H1 (cell line): ENCODE results near the gene MXD4. TPM values are rescaled to one million over a fixed set of nuclear protein-coding genes. Genes with fewer than 3 reads are reported as not detected.

ENCODE experiments used
- CTCF ChIA-PET: fragments of 300-600 bp; sonication (Branson Sonifier 250); formaldehyde crosslinking; loops from one replicate; lab custom pipeline; 2021; ENCODE audit not compliant: partially characterized antibody; lab: Charles Lee
- POLR2A ChIA-PET: fragments of 300-600 bp; sonication (Branson Sonifier 250); formaldehyde crosslinking; loops from one replicate; lab custom pipeline; 2021; ENCODE audit warnings: inconsistent platforms; ENCODE audit not compliant: partially characterized antibody; lab: Charles Lee
- DNase-seq, 2 experiments: peaks; one replicate each; pipeline versions ENCODE4 v3.0.0 to v3.0.0-alpha.2; 2010 to 2022; ENCODE audit warnings: low spot score in 2 of 2, low read depth in 1 of 2, mixed read lengths in 1 of 2
- FAIRE-seq: peaks from 2 replicates; lab custom pipeline; 2011; peaks lifted over from hg19 to GRCh38; lab: Jason Lieb, UNC
- H2AFZ ChIP-seq: 2 replicates; pipeline ENCODE4 v1.8.1; 2012; ENCODE audit warnings: low read length, inconsistent platforms
- H2AK5ac ChIP-seq: 2 replicates; pipeline ENCODE4 v1.6.1; 2013; ENCODE audit warnings: low read depth, low read length
- H2BK120ac ChIP-seq: replicated peaks from 2 replicates; pipeline ENCODE3; 2013; ENCODE audit warnings: low read depth, low read length, inconsistent platforms
- H2BK12ac ChIP-seq: 2 replicates; pipeline ENCODE4 v1.6.1; 2013; ENCODE audit warnings: low read depth, low read length
- H2BK15ac ChIP-seq: 2 replicates; pipeline ENCODE4 v1.6.1; 2013; ENCODE audit warnings: low read length
- H2BK20ac ChIP-seq: 2 replicates; pipeline ENCODE4 v1.6.1; 2013; ENCODE audit warnings: low read length
- H2BK5ac ChIP-seq: 2 replicates; pipeline ENCODE4 v1.6.1; 2013; ENCODE audit warnings: low read depth, low read length
- H3K14ac ChIP-seq: 2 replicates; pipeline ENCODE4 v1.6.1; 2013; ENCODE audit warnings: inconsistent platforms; ENCODE audit not compliant: insufficient read length
- H3K18ac ChIP-seq: 2 replicates; pipeline ENCODE4 v1.6.1; 2013; ENCODE audit warnings: low read length; ENCODE audit errors: extremely low read depth
- H3K23ac ChIP-seq: 2 replicates; pipeline ENCODE4 v1.6.1; 2013; ENCODE audit warnings: inconsistent platforms; ENCODE audit not compliant: insufficient read length
- H3K23me2 ChIP-seq: 2 replicates; pipeline ENCODE4 v1.6.1; 2013; ENCODE audit warnings: low read depth, low read length
- H3K27ac ChIP-seq: 2 replicates; pipeline ENCODE4 v1.6.1; 2011; ENCODE audit warnings: low read depth, low read length, inconsistent platforms
- H3K27me3 ChIP-seq, 4 experiments: replicated peaks in 1 of 4; 1 replicate in 1 of 4; 2 replicates in 3 of 4; pipeline versions ENCODE4 v1.6.1 to v1.8.1; 2011 to 2013; ENCODE audit warnings: low read length in 3 of 4, mild to moderate bottlenecking in 3 of 4, inconsistent platforms in 2 of 4, mixed read lengths in 2 of 4, moderate library complexity in 1 of 4; ENCODE audit not compliant: control insufficient read depth in 3 of 4, insufficient read depth in 3 of 4; ENCODE audit errors: extremely low read depth in 1 of 4
- H3K36me3 ChIP-seq, 4 experiments: 2 replicates each; pipeline versions ENCODE4 v1.6.1 to v1.8.1; 2011 to 2013; ENCODE audit warnings: mild to moderate bottlenecking in 4 of 4, low read length in 3 of 4, moderate library complexity in 2 of 4, control low read depth in 1 of 4, inconsistent platforms in 1 of 4; ENCODE audit not compliant: insufficient read depth in 4 of 4, control insufficient read depth in 2 of 4
- H3K4ac ChIP-seq: replicated peaks from 2 replicates; pipeline ENCODE3; 2013; ENCODE audit warnings: low read length, low read depth, mixed read lengths, inconsistent platforms; ENCODE audit not compliant: insufficient read length
- H3K4me1 ChIP-seq, 4 experiments: replicated peaks in 1 of 4; 1 replicate in 1 of 4; 2 replicates in 3 of 4; pipeline versions ENCODE4 v1.6.1 to v1.8.1; 2011 to 2013; ENCODE audit warnings: low read length in 3 of 4, inconsistent platforms in 2 of 4, mixed read lengths in 1 of 4; ENCODE audit not compliant: insufficient read depth in 4 of 4, control insufficient read depth in 3 of 4
- H3K4me2 ChIP-seq, 2 experiments: 2 replicates each; pipeline versions ENCODE4 v1.6.1 to v1.8.1; 2011 to 2013; ENCODE audit warnings: low read depth in 2 of 2, low read length in 2 of 2, control low read depth in 1 of 2, inconsistent platforms in 1 of 2, mild to moderate bottlenecking in 1 of 2; ENCODE audit not compliant: insufficient read depth in 1 of 2
- H3K4me3 ChIP-seq, 4 experiments: fragments of 200-600, 300-600 bp in 1 of 4; sonication (generic), shearing (Covaris generic), sonication (Bioruptor Twin) in 1 of 4; 2 replicates each; pipeline versions ENCODE4 v1.5.1 to v1.8.1; 2011 to 2016; ENCODE audit warnings: low read length in 4 of 4, low read depth in 3 of 4, control low read depth in 2 of 4, inconsistent platforms in 2 of 4, mild to moderate bottlenecking in 2 of 4, mixed read lengths in 1 of 4, moderate library complexity in 1 of 4; ENCODE audit not compliant: insufficient read depth in 2 of 4; ENCODE audit errors: extremely low read depth in 1 of 4
- H3K56ac ChIP-seq: replicated peaks from 2 replicates; pipeline ENCODE3; 2013; ENCODE audit warnings: low read depth, mild to moderate bottlenecking, mixed read lengths, low read length, inconsistent platforms; ENCODE audit not compliant: insufficient read length
- H3K79me1 ChIP-seq: 2 replicates; pipeline ENCODE4 v1.6.1; 2013; ENCODE audit warnings: low read depth, low read length, control low read depth
- H3K79me2 ChIP-seq, 2 experiments: 2 replicates each; pipeline versions ENCODE4 v1.6.1 to v1.8.1; 2012 to 2013; ENCODE audit warnings: low read length in 2 of 2, mild to moderate bottlenecking in 2 of 2, inconsistent platforms in 1 of 2; ENCODE audit not compliant: insufficient read depth in 2 of 2, control insufficient read depth in 1 of 2
- H3K9ac ChIP-seq, 4 experiments: replicated peaks in 1 of 4; 1 replicate in 1 of 4; 2 replicates in 3 of 4; pipeline versions ENCODE4 v1.6.1 to v1.8.1; 2011 to 2013; ENCODE audit warnings: low read depth in 3 of 4, low read length in 3 of 4, control low read depth in 2 of 4, mild to moderate bottlenecking in 2 of 4, moderate library complexity in 2 of 4, inconsistent platforms in 1 of 4; ENCODE audit errors: extremely low read depth in 1 of 4
- H3K9me3 ChIP-seq, 2 experiments: 2 replicates each; pipeline versions ENCODE4 v1.6.1 to v1.8.1; 2012 to 2013; ENCODE audit warnings: mild to moderate bottlenecking in 2 of 2, moderate library complexity in 2 of 2, control low read depth in 1 of 2, inconsistent platforms in 1 of 2, low read depth in 1 of 2, low read length in 1 of 2, mixed read lengths in 1 of 2; ENCODE audit not compliant: insufficient read depth in 2 of 2
- H4K20me1 ChIP-seq, 2 experiments: replicated peaks in 1 of 2; 2 replicates each; pipeline versions ENCODE3 to v1.8.1; 2011 to 2013; ENCODE audit warnings: inconsistent platforms in 2 of 2, low read length in 2 of 2, mild to moderate bottlenecking in 1 of 2; ENCODE audit not compliant: insufficient read depth in 2 of 2, control insufficient read depth in 1 of 2
- H4K5ac ChIP-seq: 2 replicates; pipeline ENCODE4 v1.6.1; 2013; ENCODE audit warnings: low read length, low read depth, mixed read lengths, inconsistent platforms; ENCODE audit not compliant: insufficient read length
- H4K8ac ChIP-seq: 2 replicates; pipeline ENCODE4 v1.8.0; 2013; ENCODE audit warnings: mild to moderate bottlenecking, moderate library complexity, low read length, inconsistent platforms; ENCODE audit not compliant: insufficient read depth; ENCODE audit errors: extremely low read depth
- H4K91ac ChIP-seq: replicated peaks from 2 replicates; pipeline ENCODE3; 2013; ENCODE audit warnings: low read length, mixed read lengths, inconsistent platforms; ENCODE audit not compliant: insufficient read length
- WGBS, 2 experiments: shearing (Covaris generic) in 1 of 2; methylation state at CpG; one replicate each; pipeline versions ENCODE4 v1.1.6 to v1.1.7; 2013 to 2015; ENCODE audit warnings: low lambda C conversion rate in 2 of 2, mixed read lengths in 2 of 2, inconsistent platforms in 1 of 2, low coverage in 1 of 2, missing lambda C conversion rate in 1 of 2; ENCODE audit not compliant: insufficient replicate concordance in 2 of 2, insufficient coverage in 1 of 2, insufficient read length in 1 of 2; ENCODE audit errors: extremely low coverage in 1 of 2, missing lambda C conversion rate in 1 of 2; 5-methylcytosine and 5-hydroxymethylcytosine counted together
- polyA plus RNA-seq, 7 experiments: library from polyadenylated mRNA; depleted of rRNA in 3 of 7; stranded (reverse) in 5 of 7; unstranded in 2 of 7; fragments of >200 nt in 5 of 7; fragments of 200-250 nt in 2 of 7; gene quantifications; 1 replicate in 5 of 7; 2 replicates in 1 of 7; 4 replicates in 1 of 7; pipeline versions ENCODE4 v1.2.1 to v1.2.3, GENCODE V29; 2011 to 2013; ENCODE audit warnings: missing spikeins in 2 of 7, mixed read lengths in 2 of 7
- total RNA-seq: library from RNA; stranded (reverse); fragmentation: NEBNext Ultra II Directional; extraction: Animal tissue kit (Norgen Biotek cat#: 25700); gene quantifications from 2 replicates; pipeline ENCODE4 v1.2.1, GENCODE V29; 2021

The MXD4 gene
- total and polyA plus RNA-seq, 2 of the 8 experiments (the other 6 are each of a cell fraction or from before 2014, with no cell fraction given) = 18.0 to 20.8 TPM

DNA sequence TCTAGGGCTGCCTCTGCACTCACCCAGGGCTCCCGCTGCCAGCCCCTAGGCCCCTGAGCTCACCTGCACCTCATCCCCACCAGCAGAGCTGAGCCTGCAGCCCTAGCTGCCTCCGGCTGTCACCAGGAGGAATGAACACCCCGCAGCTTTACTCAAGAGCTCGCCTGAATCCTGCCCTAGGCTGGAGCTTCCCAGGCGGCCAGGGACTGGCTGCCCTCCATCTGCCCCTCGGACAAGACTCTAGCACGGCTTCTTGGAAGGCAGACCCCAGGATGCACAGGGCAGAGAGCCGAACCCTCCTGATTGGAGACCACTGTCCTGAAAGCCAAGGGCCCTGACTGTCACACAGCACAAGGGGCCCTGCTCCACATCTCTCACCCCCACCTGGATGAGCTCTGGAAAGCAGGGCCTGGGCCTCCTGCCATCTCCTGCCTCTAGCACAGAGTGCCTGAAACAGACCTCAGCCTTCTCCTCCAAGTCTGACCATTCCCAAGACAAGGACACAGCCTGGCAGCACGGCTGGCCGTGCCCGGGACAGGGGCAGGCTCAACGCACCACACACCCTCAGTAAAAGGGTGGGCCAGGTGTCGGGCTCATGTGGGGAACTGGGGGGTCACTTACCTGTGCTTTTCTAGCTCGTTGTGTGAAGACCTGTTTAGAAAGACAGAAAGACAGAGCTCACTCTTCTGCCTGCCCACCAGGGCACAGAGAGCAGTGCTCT is 4.4 kb downstream of the MXD4 start:
- H4K20me1 ChIP-seq = peaks cover 0 to 9% of the 10 kb centered on the region in 2 experiments

More for the DNA sequence above, 4.4 kb downstream of the MXD4 start:
- H3K4me2 ChIP-seq = no peak overlapping the region
- no peaks in the 10 kb centered on the region for H3K79me1 ChIP-seq
- H2AFZ ChIP-seq = no peak overlapping the region
- CTCF ChIA-PET = interaction anchor here (0.7 to 2.0 kb wide), 6 partner anchors 8 to 158 kb away, joined by 3 to 6 read pairs (median 4); no protein-coding TSS in a partner anchor
- H3K4me1 ChIP-seq = peaks cover 0 to 5% (median 3%) of the 10 kb centered on the region in 4 experiments; a peak in 4 of 7 replicates
- H3K9me3 ChIP-seq = no peaks in the 10 kb centered on the region
- H3K79me2 ChIP-seq = no peaks in the 10 kb centered on the region
- H3K9ac ChIP-seq = no peak overlapping the region
- H2BK120ac ChIP-seq = no peak overlapping the region
- H3K4me3 ChIP-seq = no peak overlapping the region
- no peak overlapping the region for H3K56ac ChIP-seq
- no peak overlapping the region for H2BK5ac ChIP-seq
- no peak overlapping the region for H3K4ac ChIP-seq
- no peak for FAIRE-seq
- H3K36me3 ChIP-seq = no peaks in the 10 kb centered on the region; a peak in 1 of 8 replicates
- DNase-seq = peak in 1 of 2 experiments; percentile 38
- POLR2A ChIA-PET = no interaction called here
- no peak overlapping the region for H4K91ac ChIP-seq
- H3K23ac ChIP-seq = no peak overlapping the region
- no peak overlapping the region for H3K18ac ChIP-seq
- H2BK15ac ChIP-seq = no peak overlapping the region
- no peaks in the 10 kb centered on the region for H3K27me3 ChIP-seq
- no peak overlapping the region for H4K8ac ChIP-seq
- H3K14ac ChIP-seq = no peak overlapping the region
- WGBS, 2 experiments = 90% methylated on average over 14 of the region's 14 CpGs; no CpG with 5 or more reads in 1 of the 2 experiments
- no peak overlapping the region for H2BK12ac ChIP-seq
- peaks cover 7% of the 10 kb centered on the region; the same call in 1 of the 2 replicates for H3K23me2 ChIP-seq
- no peak overlapping the region for H2BK20ac ChIP-seq
- H4K5ac ChIP-seq = no peak overlapping the region
- no peak overlapping the region for H2AK5ac ChIP-seq
- H3K27ac ChIP-seq = no peak overlapping the region
